OCI-LY3 (cell line): ENCODE results near the gene CORO6.

Experiments used
- H2AFZ ChIP-seq: fragments of 200-600, 300-600 bp; shearing (Covaris generic); 2 replicates; pipeline ENCODE4 v1.6.0; 2014; ENCODE audit warnings: antibody characterized with exemption, low read depth, low read length
- H3K27ac ChIP-seq: fragments of 200-600, 300-600 bp; sonication (generic); 2 replicates; pipeline ENCODE4 v1.5.1; 2014; ENCODE audit warnings: mild to moderate bottlenecking, low read length, moderate library complexity, mixed read lengths
- H3K27me3 ChIP-seq: fragments of 200-600, 300-600 bp; sonication (generic); 2 replicates; pipeline ENCODE4 v1.6.1; 2014; ENCODE audit warnings: low read depth, low read length, mixed read lengths
- H3K36me3 ChIP-seq: fragments of 200-600, 300-600 bp; sonication (generic); replicated peaks from 2 replicates; pipeline ENCODE3; 2014; ENCODE audit warnings: low read depth, low read length, mixed read lengths
- H3K4me1 ChIP-seq: fragments of 300-600, 200-600 bp; sonication (generic); 2 replicates; pipeline ENCODE4 v1.6.1; 2014; ENCODE audit warnings: low read length, mixed read lengths
- H3K4me2 ChIP-seq: fragments of 200-600, 300-600 bp; sonication (generic); 2 replicates; pipeline ENCODE4 v1.6.1; 2014; ENCODE audit warnings: low read length, mixed read lengths
- H3K4me3 ChIP-seq: fragments of 300-600, 200-600 bp; sonication (generic); 2 replicates; pipeline ENCODE4 v1.5.1; 2014; ENCODE audit warnings: antibody characterized with exemption, mild to moderate bottlenecking, low read length, moderate library complexity
- H3K79me2 ChIP-seq: fragments of 300-600, 200-600 bp; shearing (Covaris generic); 2 replicates; pipeline ENCODE4 v1.6.1; 2014; ENCODE audit warnings: mild to moderate bottlenecking, low read length, mixed read lengths
- H3K9ac ChIP-seq: fragments of 300-600, 200-600 bp; shearing (Covaris generic); 2 replicates; pipeline ENCODE4 v1.6.0; 2014; ENCODE audit warnings: mild to moderate bottlenecking, low read length, moderate library complexity
- H3K9me3 ChIP-seq: fragments of 200-600, 300-600 bp; shearing (Covaris generic); 2 replicates; pipeline ENCODE4 v1.6.1; 2014; ENCODE audit warnings: low read length, mixed read lengths; ENCODE audit not compliant: insufficient read depth
- H4K20me1 ChIP-seq: fragments of 200-600, 300-600 bp; sonication (generic); 2 replicates; pipeline ENCODE4 v1.6.1; 2016; ENCODE audit warnings: low read length, mixed read lengths; ENCODE audit not compliant: insufficient read depth
- EZH2phosphoT487 ChIP-seq: fragments of 200-600 bp; shearing (Covaris generic); IDR thresholded peaks from 2 replicates; pipeline ENCODE4 v1.6.1; 2018; ENCODE audit warnings: antibody characterized with exemption, mixed run types, low read depth
- TF ChIP-seq, protein P1 (sequence below): fragments of 200-600, 300-600 bp; sonication (generic); IDR thresholded peaks from 2 replicates; pipeline ENCODE4 v1.5.1; 2014; ENCODE audit warnings: antibody characterized with exemption, low read length, low read depth

Gene CORO6

GRCh38 chr17:29622337-29623282, at the start of gene CORO6:
TSS of gene CORO6 (minus strand) at chr17:29622912. CDS start at chr17:29621421, 1,491 bp downstream.
- Histone ChIP-seq H3K4me2 (peak within 1 kb of the TSS; percentile 69), H3K9ac (peak within 1 kb of the TSS; percentile 36), H3K4me3 (peak within 1 kb of the TSS; percentile 80), H3K9me3 (no peaks in the 10 kb centered on the region), H3K27me3 (no peaks in the 10 kb centered on the region; the same call in 1 of the 2 replicates), H4K20me1 (no peaks in the 10 kb centered on the region), H3K4me1 (peaks cover 5% of the 10 kb centered on the region; the same call in 1 of the 2 replicates), H3K79me2 (no peaks in the 10 kb centered on the region), H2AFZ (peak within 1 kb of the TSS; percentile 10; the same call in 1 of the 2 replicates), H3K27ac (no peak within 1 kb of the TSS), H3K36me3 (no peaks in the 10 kb centered on the region)
- no peak for TF ChIP-seq EZH2phosphoT487
- TF ChIP-seq, protein P1, sequence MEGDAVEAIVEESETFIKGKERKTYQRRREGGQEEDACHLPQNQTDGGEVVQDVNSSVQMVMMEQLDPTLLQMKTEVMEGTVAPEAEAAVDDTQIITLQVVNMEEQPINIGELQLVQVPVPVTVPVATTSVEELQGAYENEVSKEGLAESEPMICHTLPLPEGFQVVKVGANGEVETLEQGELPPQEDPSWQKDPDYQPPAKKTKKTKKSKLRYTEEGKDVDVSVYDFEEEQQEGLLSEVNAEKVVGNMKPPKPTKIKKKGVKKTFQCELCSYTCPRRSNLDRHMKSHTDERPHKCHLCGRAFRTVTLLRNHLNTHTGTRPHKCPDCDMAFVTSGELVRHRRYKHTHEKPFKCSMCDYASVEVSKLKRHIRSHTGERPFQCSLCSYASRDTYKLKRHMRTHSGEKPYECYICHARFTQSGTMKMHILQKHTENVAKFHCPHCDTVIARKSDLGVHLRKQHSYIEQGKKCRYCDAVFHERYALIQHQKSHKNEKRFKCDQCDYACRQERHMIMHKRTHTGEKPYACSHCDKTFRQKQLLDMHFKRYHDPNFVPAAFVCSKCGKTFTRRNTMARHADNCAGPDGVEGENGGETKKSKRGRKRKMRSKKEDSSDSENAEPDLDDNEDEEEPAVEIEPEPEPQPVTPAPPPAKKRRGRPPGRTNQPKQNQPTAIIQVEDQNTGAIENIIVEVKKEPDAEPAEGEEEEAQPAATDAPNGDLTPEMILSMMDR, result no peak

GRCh38 chr17:29671661-29672060, 48.9 kb upstream of the CORO6 start:
- no peaks in the 10 kb centered on the region for H4K20me1 ChIP-seq
- peaks cover 6% of the 10 kb centered on the region for H3K36me3 ChIP-seq
- H3K4me2 ChIP-seq, result no peak overlapping the region
- no peaks in the 10 kb centered on the region for H3K27me3 ChIP-seq
- no peak for TF ChIP-seq EZH2phosphoT487
- TF ChIP-seq, protein P1, result no peak
- H3K9me3 ChIP-seq, result no peaks in the 10 kb centered on the region
- no peaks in the 10 kb centered on the region for H3K79me2 ChIP-seq
- H3K4me3 ChIP-seq, result no peak overlapping the region
- peaks cover 6% of the 10 kb centered on the region; the same call in 1 of the 2 replicates for H3K4me1 ChIP-seq
- H3K9ac ChIP-seq, result no peak overlapping the region
- no peak overlapping the region for H3K27ac ChIP-seq
- no peak overlapping the region for H2AFZ ChIP-seq

DNA sequence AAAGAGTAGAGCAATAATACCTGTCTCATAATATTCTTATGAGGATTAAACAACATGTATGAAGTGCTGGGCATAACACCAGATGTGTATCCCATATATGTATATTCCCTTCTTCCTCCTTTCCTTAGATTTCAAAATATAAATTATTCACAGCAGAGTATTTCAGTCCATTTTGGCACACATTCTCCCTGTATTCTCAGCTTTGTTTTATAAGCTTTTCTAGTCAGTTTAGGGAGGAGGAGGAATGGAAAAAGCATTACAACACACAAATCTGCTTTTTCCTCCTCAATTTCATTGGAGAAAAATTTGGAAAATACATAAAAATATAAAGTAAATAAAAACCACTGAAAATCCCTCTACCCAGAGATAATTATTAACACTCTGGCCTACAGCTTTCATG, 46.6 kb upstream of the CORO6 start:
- H3K4me3 ChIP-seq, result no peak overlapping the region
- no peaks in the 10 kb centered on the region for H3K79me2 ChIP-seq
- H3K9me3 ChIP-seq, result no peaks in the 10 kb centered on the region
- H3K36me3 ChIP-seq, result peaks cover 6% of the 10 kb centered on the region
- H4K20me1 ChIP-seq, result no peaks in the 10 kb centered on the region
- H3K9ac ChIP-seq, result no peak overlapping the region
- H3K4me1 ChIP-seq, result peaks cover 23% of the 10 kb centered on the region
- no peaks in the 10 kb centered on the region for H3K27me3 ChIP-seq
- H2AFZ ChIP-seq, result no peak overlapping the region
- TF ChIP-seq, protein P1, result no peak
- TF ChIP-seq EZH2phosphoT487, result no peak
- no peak overlapping the region for H3K4me2 ChIP-seq
- H3K27ac ChIP-seq, result no peak overlapping the region

DNA sequence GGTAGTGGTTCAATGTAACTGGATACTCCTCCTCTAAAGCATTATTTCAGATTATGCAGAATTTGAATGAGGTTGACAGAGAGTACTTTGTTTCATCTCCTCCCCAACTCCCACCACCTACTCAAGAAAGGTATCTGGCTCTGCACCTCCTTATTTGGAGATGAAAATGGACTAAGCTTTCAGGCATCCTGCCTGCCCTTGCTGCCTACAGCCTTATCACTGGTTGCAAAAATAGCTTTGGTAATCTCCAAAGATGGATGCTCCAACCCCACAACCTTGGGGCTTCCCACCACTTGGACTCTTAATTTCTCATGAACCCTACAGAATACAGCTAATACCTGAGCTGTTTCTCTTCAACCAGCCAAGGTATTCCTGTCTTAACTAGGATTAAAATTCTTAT, 45.3 kb upstream of the CORO6 start:
- peaks cover 22% of the 10 kb centered on the region for H3K4me1 ChIP-seq
- peaks cover 6% of the 10 kb centered on the region for H3K36me3 ChIP-seq
- no peak overlapping the region for H3K4me3 ChIP-seq

More for the DNA sequence above, 45.3 kb upstream of the CORO6 start:
- Histone ChIP-seq H4K20me1 (no peaks in the 10 kb centered on the region), H3K27me3 (no peaks in the 10 kb centered on the region), H3K4me2 (no peak overlapping the region), H3K79me2 (no peaks in the 10 kb centered on the region), H2AFZ (no peak overlapping the region), H3K9me3 (no peaks in the 10 kb centered on the region), H3K27ac (no peak overlapping the region), H3K9ac (no peak overlapping the region)
- TF ChIP-seq EZH2phosphoT487, result no peak
- TF ChIP-seq, protein P1, result no peak
